ENCODE measurements around the gene ZDHHC11. TPM values are rescaled to one million over a fixed set of nuclear protein-coding genes. Genes with fewer than 3 reads are reported as not detected.

The ZDHHC11 gene
- polyA plus RNA-seq, 1 donor (not counting 4 experiments of a cell fraction or from before 2014, with no cell fraction given) = 0.33 TPM

GRCh38 chr5:871596-872298 is 21.0 kb upstream of the ZDHHC11 start:
- no peaks in the 10 kb centered on the region for H3K79me2 ChIP-seq (ENCODE audit: control insufficient read depth, insufficient read depth, low read length)
- TF ChIP-seq EZH2 (IDR thresholded peaks at IDR 0.05; ENCODE audit: low read length) = no peak
- TF ChIP-seq CTCF (optimal IDR thresholded peaks at IDR 0.05 in 1 of 3, IDR thresholded peaks at IDR 0.05 in 1 of 3, conservative IDR thresholded peaks at IDR 0.05 in 1 of 3; ENCODE audit: extremely low read depth in 1 of 3, insufficient read depth in 2 of 3, low read length in 3 of 3) = no peak
- FAIRE-seq = no peak
- H3K9me3 ChIP-seq (ENCODE audit: control insufficient read depth, low read depth, low read length) = no peaks in the 10 kb centered on the region
- H3K4me1 ChIP-seq (ENCODE audit: control insufficient read depth, extremely low read depth, insufficient read depth, low read length) = no peaks in the 10 kb centered on the region
- H3K27me3 ChIP-seq (ENCODE audit: control insufficient read depth, extremely low read depth, insufficient read depth, low read length) = no peaks in the 10 kb centered on the region
- H3K27ac ChIP-seq (ENCODE audit: control insufficient read depth, insufficient read depth, low read length) = no peak overlapping the region
- H3K9me1 ChIP-seq (ENCODE audit: control insufficient read depth, extremely low read depth, insufficient read depth, low read length) = no peaks in the 10 kb centered on the region
- dilution Hi-C loops (cut with MboI; ENCODE audit: extremely low pct_ligation_motif_present, low sequenced_read_pairs) = no loop called here
- peaks cover 3% of the 10 kb centered on the region for H4K20me1 ChIP-seq (ENCODE audit: control insufficient read depth, extremely low read depth, insufficient read depth, low read length)
- H3K36me3 ChIP-seq (ENCODE audit: control insufficient read depth in 2 of 2, extremely low read depth in 1 of 2, insufficient read depth in 2 of 2, low read length in 2 of 2) = peaks cover 40% of the 10 kb centered on the region in 2 experiments
- no peak overlapping the region for H3K4me3 ChIP-seq (ENCODE audit: control insufficient read depth in 2 of 3, extremely low read depth in 1 of 3, insufficient read depth in 2 of 3, low read depth in 1 of 3, low read length in 3 of 3)
- no peak overlapping the region for H2AFZ ChIP-seq (ENCODE audit: control insufficient read depth, low read length)
- no peak overlapping the region for H3K9ac ChIP-seq (ENCODE audit: control insufficient read depth, extremely low read depth, insufficient read depth, low read length)
- DNase-seq (ENCODE audit: low read depth, low spot score) = no peak
- H3K4me2 ChIP-seq (ENCODE audit: control insufficient read depth, extremely low read depth, insufficient read depth, low read depth, low read length) = no peak overlapping the region

GRCh38 chr5:870956-871355 is 20.2 kb upstream of the ZDHHC11 start:
- Histone ChIP-seq H3K9me1 (ENCODE audit: control insufficient read depth, extremely low read depth, insufficient read depth, low read length) (no peaks in the 10 kb centered on the region), H3K27me3 (ENCODE audit: control insufficient read depth, extremely low read depth, insufficient read depth, low read length) (no peaks in the 10 kb centered on the region), H3K9ac (ENCODE audit: control insufficient read depth, extremely low read depth, insufficient read depth, low read length) (no peak overlapping the region), H3K36me3 (ENCODE audit: control insufficient read depth in 2 of 2, extremely low read depth in 1 of 2, insufficient read depth in 2 of 2, low read length in 2 of 2) (peaks cover 36 to 37% of the 10 kb centered on the region in 2 experiments), H3K9me3 (ENCODE audit: control insufficient read depth, low read depth, low read length) (no peaks in the 10 kb centered on the region), H3K4me2 (ENCODE audit: control insufficient read depth, extremely low read depth, insufficient read depth, low read depth, low read length) (no peak overlapping the region), H3K4me1 (ENCODE audit: control insufficient read depth, extremely low read depth, insufficient read depth, low read length) (no peaks in the 10 kb centered on the region), H3K27ac (ENCODE audit: control insufficient read depth, insufficient read depth, low read length) (no peak overlapping the region), H4K20me1 (ENCODE audit: control insufficient read depth, extremely low read depth, insufficient read depth, low read length) (peaks cover 3% of the 10 kb centered on the region), H2AFZ (ENCODE audit: control insufficient read depth, low read length) (no peak overlapping the region), H3K79me2 (ENCODE audit: control insufficient read depth, insufficient read depth, low read length) (no peaks in the 10 kb centered on the region), H3K4me3 (ENCODE audit: control insufficient read depth in 2 of 3, extremely low read depth in 1 of 3, insufficient read depth in 2 of 3, low read depth in 1 of 3, low read length in 3 of 3) (no peak overlapping the region)
- TF ChIP-seq EZH2 (IDR thresholded peaks at IDR 0.05; ENCODE audit: low read length) (no peak), CTCF (optimal IDR thresholded peaks at IDR 0.05 in 1 of 3, IDR thresholded peaks at IDR 0.05 in 1 of 3, conservative IDR thresholded peaks at IDR 0.05 in 1 of 3; ENCODE audit: extremely low read depth in 1 of 3, insufficient read depth in 2 of 3, low read length in 3 of 3) (no peak)
- DNase-seq (ENCODE audit: low read depth, low spot score) (no peak), FAIRE-seq (no peak)
- dilution Hi-C loops (cut with MboI; ENCODE audit: extremely low pct_ligation_motif_present, low sequenced_read_pairs) = no loop called here

Measured in keratinocyte (primary cell).